HCT116 (cell line): ENCODE results near the gene LAGE3. TPM values are rescaled to one million over a fixed set of nuclear protein-coding genes. Genes with fewer than 3 reads are reported as not detected.

Experiments
- ATAC-seq: fragments of 200-7000 bp; cut with Tn5 transposase; 2 replicates; pipeline ENCODE4 v1.9.1; 2020; ENCODE audit warnings: mild to moderate bottlenecking, moderate library complexity
- BruUV-seq: library from RNA; stranded (reverse); fragments of 400-500 nt; replicated peaks from 2 replicates; lab custom pipeline; 2021; lab: Mats Ljungman, UMichigan
- CTCF ChIA-PET: fragments of 300-600 bp; sonication (Branson Sonifier 250); formaldehyde crosslinking; loops from one replicate; lab custom pipeline; 2021; ENCODE audit warnings: antibody characterized with exemption; lab: Charles Lee
- POLR2A ChIA-PET: fragments of 300-600, 350-600 bp; sonication (Branson Sonifier 250); formaldehyde crosslinking; loops from one replicate; lab custom pipeline; 2021; ENCODE audit warnings: antibody characterized with exemption; lab: Charles Lee
- RAD21 ChIA-PET, 2 experiments: fragments of 300-600 bp; sonication (Branson Sonifier 250); formaldehyde crosslinking; loops; one replicate each; lab custom pipeline; 2023; ENCODE audit warnings: low total read pairs in 2 of 2; ENCODE audit not compliant: uncharacterized antibody in 2 of 2, unreplicated experiment in 2 of 2, low non-redundant PET in 1 of 2; lab: Charles Lee
- DNase-seq: peaks from one replicate; pipeline ENCODE4 v3.0.0-alpha.2; 2010; ENCODE audit warnings: low read depth, low spot score
- H2AFZ ChIP-seq: fragments of 200-600 bp; shearing (Covaris generic), sonication (generic); 2 replicates; pipeline ENCODE4 v1.6.1; 2017; ENCODE audit warnings: low read depth, mixed run types, mixed read lengths, antibody characterized with exemption, low read length; ENCODE audit not compliant: poor library complexity, severe bottlenecking
- H3K27ac ChIP-seq: 2 replicates; pipeline ENCODE4 v1.5.1; 2012; ENCODE audit warnings: low read depth, low read length
- H3K27me3 ChIP-seq: fragments of 200-600 bp; sonication (generic); 2 replicates; pipeline ENCODE4 v1.6.1; 2016; ENCODE audit warnings: mixed run types, low read length, mixed read lengths; ENCODE audit not compliant: insufficient read depth
- H3K36me3 ChIP-seq, 2 experiments: fragments of 200-500 bp in 1 of 2; fragments of 200-600 bp in 1 of 2; sonication (Bioruptor generic) in 1 of 2; sonication (generic) in 1 of 2; 2 replicates each; pipeline versions ENCODE4 v1.5.1 to v1.6.1; 2014 to 2016; ENCODE audit warnings: low read length in 2 of 2, inconsistent platforms in 1 of 2, mixed read lengths in 1 of 2, mixed run types in 1 of 2; ENCODE audit not compliant: insufficient read depth in 2 of 2, control insufficient read depth in 1 of 2
- H3K4me1 ChIP-seq, 2 experiments: fragments of 200-600 bp in 1 of 2; sonication (generic) in 1 of 2; 2 replicates each; pipeline versions ENCODE4 v1.5.1 to v1.6.1; 2012 to 2017; ENCODE audit warnings: low read length in 2 of 2, inconsistent platforms in 1 of 2, mild to moderate bottlenecking in 1 of 2, mixed read lengths in 1 of 2, mixed run types in 1 of 2, moderate library complexity in 1 of 2; ENCODE audit not compliant: insufficient read depth in 2 of 2, control insufficient read depth in 1 of 2
- H3K4me2 ChIP-seq: fragments of 200-600 bp; sonication (generic); 2 replicates; pipeline ENCODE4 v1.6.1; 2017; ENCODE audit warnings: mixed run types, low read length, mixed read lengths
- H3K4me3 ChIP-seq, 2 experiments: fragments of 200-600 bp in 1 of 2; sonication (generic) in 1 of 2; replicated peaks in 1 of 2; 2 replicates each; pipeline ENCODE4 v1.5.1; 2011 to 2016; ENCODE audit warnings: low read length in 2 of 2, control low read depth in 1 of 2, low read depth in 1 of 2, mild to moderate bottlenecking in 1 of 2, mixed read lengths in 1 of 2, mixed run types in 1 of 2
- H3K79me2 ChIP-seq: fragments of 200-600 bp; sonication (generic); 2 replicates; pipeline ENCODE4 v1.6.1; 2017; ENCODE audit warnings: mild to moderate bottlenecking, mixed run types, low read length, moderate library complexity, mixed read lengths; ENCODE audit not compliant: insufficient read depth
- H3K9ac ChIP-seq: fragments of 200-600 bp; sonication (generic); 2 replicates; pipeline ENCODE4 v1.6.1; 2016; ENCODE audit warnings: low read length, mixed read lengths
- H3K9me2 ChIP-seq: fragments of 200-600 bp; sonication (generic), shearing (Covaris generic); 2 replicates; pipeline ENCODE4 v1.6.1; 2017; ENCODE audit warnings: mixed run types, mild to moderate bottlenecking, moderate library complexity; ENCODE audit not compliant: insufficient read depth
- H3K9me3 ChIP-seq, 2 experiments: fragments of 200-500 bp in 1 of 2; fragments of 200-600 bp in 1 of 2; sonication (Bioruptor generic) in 1 of 2; sonication (generic) in 1 of 2; 2 replicates each; pipeline ENCODE4 v1.6.1; 2014 to 2017; ENCODE audit warnings: low read length in 2 of 2, mixed read lengths in 2 of 2, inconsistent platforms in 1 of 2, low read depth in 1 of 2, mild to moderate bottlenecking in 1 of 2, mixed run types in 1 of 2, moderate library complexity in 1 of 2; ENCODE audit not compliant: control insufficient read depth in 1 of 2, insufficient read depth in 1 of 2
- H4K20me1 ChIP-seq: fragments of 200-600 bp; sonication (generic), shearing (Covaris generic); 2 replicates; pipeline ENCODE4 v1.6.1; 2017; ENCODE audit warnings: mixed run types, mild to moderate bottlenecking, moderate library complexity; ENCODE audit not compliant: insufficient read depth
- ATF3 ChIP-seq: IDR thresholded peaks from 2 replicates; pipeline ENCODE4 v1.6.1; 2012
- CBX3 ChIP-seq: IDR thresholded peaks from 2 replicates; pipeline ENCODE4 v1.6.1; 2012; ENCODE audit warnings: low read depth
- CEBPB ChIP-seq: IDR thresholded peaks from 2 replicates; pipeline ENCODE4 v1.6.1; 2012; ENCODE audit warnings: low read depth
- CTCF ChIP-seq, 3 experiments: fragments of 200-600 bp in 1 of 3; sonication (generic) in 1 of 3; IDR thresholded peaks in 2 of 3; conservative IDR thresholded peaks in 1 of 3; 2 replicates each; pipeline ENCODE4 v1.5.1; 2012 to 2017; ENCODE audit warnings: low read depth in 2 of 3, low read length in 2 of 3, antibody characterized with exemption in 1 of 3, borderline replicate concordance in 1 of 3, control low read depth in 1 of 3, mild to moderate bottlenecking in 1 of 3, mixed read lengths in 1 of 3, mixed run types in 1 of 3, moderate library complexity in 1 of 3; ENCODE audit not compliant: insufficient read depth in 1 of 3
- ELF1 ChIP-seq: IDR thresholded peaks from 2 replicates; pipeline ENCODE4 v1.6.1; 2012; ENCODE audit warnings: low read depth, borderline replicate concordance
- EZH2 ChIP-seq: fragments of 200-600 bp; sonication (generic); IDR thresholded peaks from 2 replicates; pipeline ENCODE4 v1.6.1; 2017; ENCODE audit warnings: antibody characterized with exemption, mixed run types
- EZH2phosphoT487 ChIP-seq: fragments of 200-600 bp; IDR thresholded peaks from 2 replicates; pipeline ENCODE4 v1.6.1; 2018; ENCODE audit warnings: antibody characterized with exemption, borderline replicate concordance
- FOSL1 ChIP-seq: IDR thresholded peaks from 2 replicates; pipeline ENCODE4 v1.6.1; 2012; ENCODE audit warnings: low read depth
- JUND ChIP-seq: IDR thresholded peaks from 2 replicates; pipeline ENCODE4 v1.6.1; 2012
- POLR2A ChIP-seq: IDR thresholded peaks from 2 replicates; pipeline ENCODE4 v1.7.0; 2011; ENCODE audit warnings: borderline replicate concordance; ENCODE audit not compliant: insufficient read depth, insufficient read length; ENCODE audit errors: extremely low read depth
- RAD21 ChIP-seq: IDR thresholded peaks from 2 replicates; pipeline ENCODE4 v1.6.1; 2012; ENCODE audit warnings: low read depth, mild to moderate bottlenecking
- SIN3A ChIP-seq: IDR thresholded peaks from 2 replicates; pipeline ENCODE4 v1.6.1; 2012; ENCODE audit warnings: low read depth
- SP1 ChIP-seq: IDR thresholded peaks from 2 replicates; pipeline ENCODE4 v1.6.1; 2012; ENCODE audit warnings: low read depth
- SRF ChIP-seq: IDR thresholded peaks from 2 replicates; pipeline ENCODE4 v1.6.1; 2012; ENCODE audit warnings: low read depth
- TCF7L2 ChIP-seq: IDR thresholded peaks from 2 replicates; pipeline ENCODE4 v1.7.0; 2011; ENCODE audit warnings: borderline replicate concordance, inconsistent platforms; ENCODE audit not compliant: insufficient read depth, insufficient read length; ENCODE audit errors: extremely low read depth
- YY1 ChIP-seq: IDR thresholded peaks from 2 replicates; pipeline ENCODE4 v1.6.1; 2011; ENCODE audit warnings: low read length, low read depth, moderate library complexity, mild to moderate bottlenecking; ENCODE audit not compliant: insufficient replicate concordance; ENCODE audit errors: extremely low read depth
- ZBTB33 ChIP-seq: IDR thresholded peaks from 2 replicates; pipeline ENCODE4 v1.6.1; 2011; ENCODE audit warnings: mild to moderate bottlenecking, low read length, moderate library complexity; ENCODE audit not compliant: insufficient replicate concordance; ENCODE audit errors: extremely low read depth
- ZFX ChIP-seq: fragments of 450-650 bp; IDR thresholded peaks from 2 replicates; pipeline ENCODE4 v1.6.1; 2017
- intact Hi-C: fragments of 100-400 bp; cut with micrococcal nuclease; formaldehyde crosslinking; loops from 2 replicates; pipeline ENCODE4 v1.10.0; 2022
- total RNA-seq: library from RNA; stranded (reverse); gene quantifications from one replicate; pipeline ENCODE4 v1.2.1, GENCODE V29; 2021; ENCODE audit not compliant: unreplicated experiment

LAGE3 gene
- total RNA-seq, 1 experiment from 2014 or later: 42.8 TPM

- TF ChIP-seq CTCF (IDR thresholded peaks at IDR 0.05 in 2 of 3, conservative IDR thresholded peaks at IDR 0.05 in 1 of 3; ENCODE audit: borderline replicate concordance in 1 of 3, insufficient read depth in 1 of 3, low read depth in 2 of 3, low read length in 2 of 3): no peak
- TF ChIP-seq JUND: no peak
- no peak for TF ChIP-seq ATF3
- TF ChIP-seq, all 23 proteins: peak for 0
These were observed 21.5 kb downstream of the LAGE3 start (continued) for GRCh38 chrX:154457491-154458115.

GRCh38 chrX:154452823-154453222 lies 26.3 kb downstream of the LAGE3 start:
- TF ChIP-seq SP1 (no peak), YY1 (no peak), SIN3A (no peak), EZH2 (no peak), ZBTB33 (no peak), CTCF (IDR thresholded peaks at IDR 0.05 in 2 of 3, conservative IDR thresholded peaks at IDR 0.05 in 1 of 3; ENCODE audit: borderline replicate concordance in 1 of 3, insufficient read depth in 1 of 3, low read depth in 2 of 3, low read length in 2 of 3) (no peak), ATF3 (no peak), TCF7L2 (no peak), SRF (no peak), RAD21 (no peak), CBX3 (no peak), CEBPB (no peak), POLR2A (no peak), ELF1 (no peak), ZFX (no peak), FOSL1 (no peak), EZH2phosphoT487 (no peak)
- no TSS peak for BruUV-seq
- no peak overlapping the region for H3K9ac ChIP-seq
- no peak overlapping the region for H3K4me2 ChIP-seq
- H4K20me1 ChIP-seq: no peaks in the 10 kb centered on the region
- no peaks in the 10 kb centered on the region for H3K79me2 ChIP-seq
- intact Hi-C loops: no loop called here
- H3K9me3 ChIP-seq: no peaks in the 10 kb centered on the region
- no peaks in the 10 kb centered on the region for H3K36me3 ChIP-seq
- H3K27ac ChIP-seq: no peak overlapping the region
- ATAC-seq (no peak), DNase-seq (no peak)
- no peaks in the 10 kb centered on the region for H3K27me3 ChIP-seq
- POLR2A ChIA-PET: interaction anchor here (0.8 kb wide), 1 partner anchor 26 kb away, joined by 3 read pairs; the partner anchor contains the start of gene LAGE3
- H2AFZ ChIP-seq: no peak overlapping the region
- H3K4me1 ChIP-seq: peaks cover 2 to 6% of the 10 kb centered on the region in 2 experiments; a peak in 1 of 4 replicates
- RAD21 ChIA-PET: no interaction called here
- H3K4me3 ChIP-seq: no peak overlapping the region
- CTCF ChIA-PET: no interaction called here
- H3K9me2 ChIP-seq: no peaks in the 10 kb centered on the region
